AG04450 (cell line): Measurements from ENCODE around the gene HUNK. TPM values are rescaled to one million over a fixed set of nuclear protein-coding genes. Genes with fewer than 3 reads are reported as not detected.
"Not testable (repeated sequence)": the region's sequence is repeated elsewhere in the genome, so short reads cannot be mapped to it uniquely, and the experiment has no call there.

Experiments
- CTCF ChIA-PET: fragments of 300-600, 350-600 bp; formaldehyde crosslinking; extraction: SDS; loops from one replicate; lab custom pipeline; 2022; ENCODE audit warnings: antibody characterized with exemption, inconsistent platforms; lab: Charles Lee
- POLR2A ChIA-PET: fragments of 350-600 bp; formaldehyde crosslinking; extraction: SDS; loops from one replicate; lab custom pipeline; 2021; ENCODE audit warnings: antibody characterized with exemption, inconsistent platforms; lab: Yijun Ruan, JAX
- DNase-seq: peaks from one replicate; pipeline ENCODE4 v3.0.0-alpha.2; 2011; ENCODE audit warnings: low read depth, low spot score
- H3K27ac ChIP-seq: one replicate; pipeline ENCODE4 v1.5.1; 2012; ENCODE audit warnings: low read depth, low read length, control low read depth
- H3K27me3 ChIP-seq: one replicate; pipeline ENCODE4 v1.6.0; 2012; ENCODE audit warnings: low read length; ENCODE audit not compliant: control insufficient read depth, insufficient read depth
- H3K4me3 ChIP-seq: 2 replicates; pipeline ENCODE4 v1.5.1; 2011; ENCODE audit warnings: mild to moderate bottlenecking, low read depth, low read length, control low read depth
- H3K9me3 ChIP-seq: 2 replicates; pipeline ENCODE4 v1.5.1; 2012; ENCODE audit warnings: low read length; ENCODE audit not compliant: control insufficient read depth, insufficient read depth
- CTCF ChIP-seq: IDR thresholded peaks from 2 replicates; pipeline ENCODE4 v1.5.1; 2011; ENCODE audit warnings: low read depth, low read length, control low read depth, inconsistent platforms
- polyA plus RNA-seq: library from polyadenylated mRNA; depleted of rRNA; stranded (reverse); fragments of >200 nt; gene quantifications from 2 replicates; pipeline ENCODE4 v1.2.3, GENCODE V29; 2011

HUNK gene
- polyA plus RNA-seq, 1 experiment = 0.48 TPM

DNA sequence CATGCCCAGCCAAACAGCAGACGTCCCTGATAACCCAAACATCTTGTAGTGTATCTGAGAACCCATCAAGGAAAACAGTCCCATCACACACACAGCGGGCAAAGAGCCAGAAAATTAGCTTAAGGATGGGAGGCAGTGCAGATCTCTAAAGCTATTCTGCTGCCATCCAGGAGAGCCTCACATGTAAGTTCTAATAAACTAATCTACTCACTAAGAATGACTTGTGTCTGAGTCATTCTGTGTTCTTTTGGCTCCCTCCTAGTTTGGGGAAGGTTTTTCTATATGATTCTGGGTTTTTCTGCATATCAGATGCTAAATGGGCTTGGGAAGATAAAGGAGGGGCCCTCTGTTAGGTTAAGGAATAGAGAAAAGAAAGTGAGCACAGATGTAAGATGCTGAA lies 162.8 kb downstream of the HUNK start:
- TF ChIP-seq CTCF = no peak
- DNase-seq = no peak
- Histone ChIP-seq H3K27ac (no peak overlapping the region), H3K4me3 (no peak overlapping the region), H3K27me3 (no peaks in the 10 kb centered on the region), H3K9me3 (peaks cover 4% of the 10 kb centered on the region)
- POLR2A ChIA-PET = no interaction called here
- CTCF ChIA-PET = no interaction called here

DNA sequence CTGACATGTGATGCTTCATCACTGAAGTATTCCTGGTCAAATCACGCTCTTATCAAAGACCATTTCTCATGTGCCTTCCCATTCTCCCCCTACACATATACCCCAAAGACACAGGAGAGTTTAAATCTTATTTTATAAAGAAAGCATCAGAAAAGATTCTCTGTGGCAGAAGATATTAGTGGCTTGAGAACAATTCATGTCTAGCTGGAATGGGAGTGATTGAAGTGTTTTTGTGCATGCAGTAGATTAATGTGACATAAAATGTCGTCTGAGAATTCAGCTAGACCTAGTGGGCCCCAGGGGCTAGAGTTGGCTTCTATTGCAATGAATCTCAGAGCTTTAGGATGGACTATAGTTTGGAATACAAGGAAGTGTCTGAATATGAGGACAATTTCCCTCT lies 163.9 kb downstream of the HUNK start:
- no peak overlapping the region for H3K4me3 ChIP-seq
- no peak for DNase-seq
- ChIA-PET CTCF (no interaction called here), POLR2A (no interaction called here)
- H3K9me3 ChIP-seq = peaks cover 4% of the 10 kb centered on the region
- no peak for TF ChIP-seq CTCF
- H3K27me3 ChIP-seq = no peaks in the 10 kb centered on the region
- H3K27ac ChIP-seq = no peak overlapping the region

DNA sequence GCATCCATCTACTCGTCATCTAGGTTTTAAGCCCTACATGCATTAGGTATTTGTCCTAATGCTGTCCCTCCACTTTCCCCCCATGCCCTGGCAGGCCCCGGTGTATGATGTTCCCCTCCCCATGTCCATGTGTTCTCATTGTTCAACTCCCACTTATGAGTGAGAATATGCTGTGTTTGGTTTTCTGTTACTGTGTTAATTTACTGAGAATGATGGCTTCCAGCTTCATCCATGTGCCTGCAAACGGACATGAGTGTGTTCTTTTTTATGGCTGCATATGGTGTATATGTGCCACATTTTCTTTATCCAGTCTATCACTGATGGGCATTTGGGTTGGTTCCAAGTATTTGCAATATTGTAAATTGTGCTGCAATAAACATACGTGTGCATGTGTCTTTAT lies 165.9 kb downstream of the HUNK start:
- POLR2A ChIA-PET, CTCF ChIA-PET, H3K27me3 ChIP-seq, H3K4me3 ChIP-seq, H3K27ac ChIP-seq, DNase-seq, H3K9me3 ChIP-seq: not testable (repeated sequence)

- no peak for DNase-seq
- ChIA-PET CTCF (no interaction called here), POLR2A (no interaction called here)
- Histone ChIP-seq H3K27ac (no peak overlapping the region), H3K9me3 (peaks cover 14% of the 10 kb centered on the region), H3K27me3 (no peaks in the 10 kb centered on the region), H3K4me3 (no peak overlapping the region)
- TF ChIP-seq CTCF = no peak
Measured at GRCh38 chr21:32043458-32043857, 170.6 kb downstream of the HUNK start.

- H3K27me3 ChIP-seq = no peaks in the 10 kb centered on the region
- ChIA-PET POLR2A (no interaction called here), CTCF (no interaction called here)
- no peak for TF ChIP-seq CTCF
- DNase-seq = no peak
- H3K9me3 ChIP-seq = peaks cover 14% of the 10 kb centered on the region
- no peak overlapping the region for H3K4me3 ChIP-seq
- H3K27ac ChIP-seq = no peak overlapping the region
Measured at GRCh38 chr21:32044205-32045180, 171.7 kb downstream of the HUNK start.
